HG02870 (cell line): Measurements from ENCODE around the gene RNF41.
"Not testable (repeated sequence)": the region's sequence is repeated elsewhere in the genome, so short reads cannot be mapped to it uniquely, and the experiment has no call there.

Experiments used
- ATAC-seq: cut with Tn5 transposase; IDR thresholded peaks from one replicate; pipeline ENCODE4 v1.9.1; 2021; ENCODE audit warnings: mild to moderate bottlenecking, moderate library complexity; ENCODE audit not compliant: unreplicated experiment

Gene RNF41

GRCh38 chr12:56221757-56222530 lies at the start of gene RNF41:
RNF41 (minus strand) TSS chr12:56221922; CDS start chr12:56214047, 7,875 bp downstream.
- peak; percentile 84 for ATAC-seq

- no peak for ATAC-seq
Measured at GRCh38 chr12:56271031-56271430, 49.3 kb upstream of the RNF41 start.

GRCh38 chr12:56267443-56268071 lies 45.8 kb upstream of the RNF41 start:
- ATAC-seq, result no peak

GRCh38 chr12:56266693-56267442 lies 45.1 kb upstream of the RNF41 start, which contains the start of gene COQ10A:
COQ10A (plus strand) TSS chr12:56266942; CDS start chr12:56267119, 177 bp downstream.
- peak; percentile 77 for ATAC-seq

- not testable (repeated sequence) for ATAC-seq
Measured at GRCh38 chr12:56266068-56266692, 44.5 kb upstream of the RNF41 start.

GRCh38 chr12:56262955-56263354 lies 41.2 kb upstream of the RNF41 start:
- ATAC-seq, result not testable (repeated sequence)

GRCh38 chr12:56261503-56262232 lies 39.9 kb upstream of the RNF41 start:
- no peak for ATAC-seq

- no peak for ATAC-seq
Measured at GRCh38 chr12:56260921-56261320, 39.2 kb upstream of the RNF41 start.

- no peak for ATAC-seq
Measured at GRCh38 chr12:56260380-56260779, 38.7 kb upstream of the RNF41 start.

GRCh38 chr12:56258820-56259183 lies 37.1 kb upstream of the RNF41 start:
- ATAC-seq, result no peak

- peak; percentile 89 for ATAC-seq
Measured at GRCh38 chr12:56258068-56258819, 36.5 kb upstream of the RNF41 start, which contains the start of gene ANKRD52. ANKRD52 (minus strand) TSS chr12:56258384; CDS start chr12:56258269, 115 bp downstream.

- ATAC-seq, result no peak
Measured at GRCh38 chr12:56257491-56258067, 35.9 kb upstream of the RNF41 start.

- no peak for ATAC-seq
Measured at GRCh38 chr12:56257071-56257470, 35.3 kb upstream of the RNF41 start.

GRCh38 chr12:56256326-56256960 lies 34.7 kb upstream of the RNF41 start:
- ATAC-seq, result no peak

GRCh38 chr12:56255671-56256070 lies 33.9 kb upstream of the RNF41 start:
- no peak for ATAC-seq

GRCh38 chr12:56253091-56253490 lies 31.4 kb upstream of the RNF41 start:
- no peak for ATAC-seq

- no peak for ATAC-seq
Measured at GRCh38 chr12:56252649-56253048, 30.9 kb upstream of the RNF41 start.

- ATAC-seq, result no peak
Measured at GRCh38 chr12:56248711-56249110, 27.0 kb upstream of the RNF41 start.

GRCh38 chr12:56247923-56248322 lies 26.2 kb upstream of the RNF41 start:
- no peak for ATAC-seq
